CD4-positive, alpha-beta T cell treated with Interleukin-17A for 1 hour (primary cell): ENCODE results near the gene SSU72.
"Not testable (repeated sequence)": the region's sequence is repeated elsewhere in the genome, so short reads cannot be mapped to it uniquely, and the experiment has no call there.

Source experiments
- DNase-seq: peaks from one replicate; pipeline ENCODE4 v3.0.0-alpha.2; 2020

SSU72 gene

DNA sequence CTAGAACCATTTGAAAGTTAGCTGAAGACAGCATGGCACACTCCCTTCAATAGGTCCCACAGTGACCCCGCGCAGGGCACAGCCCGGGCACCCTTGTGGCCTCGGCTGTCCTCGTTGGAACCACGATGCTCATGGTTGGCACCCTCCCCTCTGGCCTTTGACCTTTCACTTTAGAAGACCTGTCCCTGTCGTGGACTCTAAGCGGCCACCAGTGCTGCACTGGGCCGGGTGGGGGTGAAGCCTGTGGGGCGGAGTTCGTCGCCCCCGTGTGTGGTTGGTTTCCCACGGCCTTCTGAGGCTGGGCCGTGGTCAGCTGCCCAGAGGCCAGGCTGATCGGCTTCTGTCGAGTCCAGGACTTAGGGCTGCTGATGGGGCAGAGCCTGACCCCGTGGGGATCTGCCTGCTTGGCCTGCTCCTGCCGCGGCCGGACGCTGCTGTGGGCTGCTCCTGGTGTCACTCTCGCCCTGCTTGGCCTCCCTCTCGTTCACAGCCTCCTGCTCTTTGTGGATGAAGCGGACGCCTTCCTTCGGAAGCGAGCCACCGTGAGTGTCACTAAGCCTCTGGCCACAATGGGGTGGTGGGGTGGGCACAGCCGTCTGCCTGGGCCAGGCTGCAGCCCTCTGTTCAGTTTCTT, 49.8 kb downstream of the SSU72 start:
- not testable (repeated sequence) for DNase-seq

DNA sequence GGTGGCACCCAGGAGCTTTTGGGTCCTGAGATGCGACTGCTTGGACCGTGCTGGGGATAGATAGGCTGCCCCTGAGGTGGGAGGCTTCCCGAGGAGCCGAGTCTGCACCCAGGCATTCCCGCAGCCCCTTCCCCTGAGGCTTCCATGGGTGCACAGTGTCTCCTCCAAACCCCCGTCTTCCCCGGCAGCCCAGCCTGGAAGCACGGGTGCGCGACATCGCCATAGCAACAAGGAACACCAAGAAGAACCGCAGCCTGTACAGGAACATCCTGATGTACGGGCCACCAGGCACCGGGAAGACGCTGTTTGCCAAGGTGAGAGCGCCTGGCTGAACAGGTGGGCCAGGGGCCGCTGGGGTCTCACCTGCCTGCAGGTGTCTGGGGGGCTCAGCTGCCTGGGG, 51.0 kb downstream of the SSU72 start:
- not testable (repeated sequence) for DNase-seq

DNA sequence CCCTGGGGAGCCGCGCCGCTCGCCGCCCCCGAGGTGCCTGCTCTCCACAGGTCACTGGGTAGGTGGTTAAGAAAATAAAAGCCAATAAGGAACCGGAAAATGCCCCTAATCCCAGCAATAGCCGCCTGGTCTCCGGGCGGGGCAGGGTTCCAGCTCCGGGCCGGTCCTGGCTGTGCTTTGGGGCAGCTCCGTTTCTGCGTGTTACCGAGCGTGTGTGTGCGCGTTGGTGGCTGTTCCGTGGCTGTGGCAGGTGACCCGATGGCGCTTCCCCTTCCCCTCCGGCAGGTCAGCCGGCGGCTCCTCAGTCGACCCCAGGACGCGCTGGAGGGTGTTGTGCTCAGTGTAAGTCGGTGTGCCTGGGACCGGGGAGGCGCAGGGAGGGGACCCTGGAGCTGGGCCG, 51.4 kb downstream of the SSU72 start:
- not testable (repeated sequence) for DNase-seq

DNA sequence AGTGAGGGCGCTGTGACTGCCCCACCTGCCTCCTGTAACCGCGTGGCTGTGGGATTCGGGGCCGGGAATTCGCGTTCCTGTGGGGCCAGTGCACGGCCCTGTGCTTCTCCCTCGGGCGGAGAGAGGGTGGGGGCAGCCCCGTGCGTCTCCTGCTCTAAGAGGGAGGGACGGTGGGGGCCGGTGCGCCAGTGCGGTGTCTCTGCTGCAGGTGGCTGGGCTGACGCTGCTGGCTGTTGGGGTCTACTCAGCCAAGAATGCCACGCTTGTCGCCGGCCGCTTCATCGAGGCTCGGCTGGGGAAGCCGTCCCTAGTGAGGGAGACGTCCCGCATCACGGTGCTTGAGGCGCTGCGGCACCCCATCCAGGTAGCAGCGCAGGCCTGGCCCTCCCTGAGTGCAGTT, 52.1 kb downstream of the SSU72 start:
- DNase-seq = not testable (repeated sequence)

DNA sequence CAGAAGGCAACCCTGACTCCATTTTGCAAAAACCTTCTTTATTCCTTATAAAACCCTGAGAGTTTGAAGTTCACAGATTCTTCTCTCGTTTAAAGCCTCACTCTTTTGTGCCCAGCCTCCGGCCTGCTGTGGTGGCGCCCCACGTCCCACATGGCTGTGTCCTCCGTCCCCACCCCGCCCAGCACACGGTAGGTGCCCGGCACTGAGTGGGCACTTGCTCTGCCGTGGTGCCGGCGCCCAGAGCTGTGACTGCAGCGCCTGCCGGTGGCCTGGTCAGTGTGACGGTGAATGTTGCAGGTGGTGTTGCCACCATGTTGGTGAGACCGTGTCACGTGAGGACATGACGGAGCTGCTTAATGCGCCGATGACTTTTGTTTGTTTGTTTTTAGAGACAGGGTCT, 53.3 kb downstream of the SSU72 start:
- DNase-seq = no peak

DNA sequence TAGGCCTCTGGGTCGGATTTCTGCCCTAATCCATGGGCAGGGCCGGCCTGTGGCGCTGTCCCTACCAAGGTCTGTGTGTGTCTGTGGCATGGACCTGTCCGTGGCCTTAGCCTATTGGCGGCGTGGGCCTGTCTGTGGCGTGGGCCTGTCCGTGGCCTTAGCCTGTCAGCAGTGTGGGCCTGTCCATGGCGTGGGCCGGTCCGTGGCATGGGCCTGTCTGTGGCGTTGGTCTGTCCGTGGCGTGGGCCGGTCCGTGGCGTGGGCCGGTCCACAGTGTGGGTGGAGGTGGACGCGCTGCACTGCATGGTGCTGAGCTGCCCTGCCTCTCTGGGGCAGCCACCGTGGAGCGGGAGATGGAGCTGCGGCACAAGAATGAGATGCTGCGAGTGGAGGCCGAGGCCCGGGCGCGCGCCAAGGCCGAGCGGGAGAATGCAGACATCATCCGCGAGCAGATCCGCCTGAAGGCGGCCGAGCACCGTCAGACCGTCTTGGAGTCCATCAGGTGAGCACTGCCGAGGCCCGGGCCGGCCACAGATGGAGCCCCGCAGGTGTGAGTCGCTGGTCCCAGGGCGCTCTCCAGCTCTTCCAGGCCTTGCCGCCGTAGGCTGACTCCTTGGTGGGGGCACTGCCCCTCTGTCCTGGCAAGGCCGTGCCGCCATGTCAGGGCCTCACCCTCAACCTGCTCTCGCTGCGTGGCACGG, 54.7 kb downstream of the SSU72 start:
- not testable (repeated sequence) for DNase-seq

DNA sequence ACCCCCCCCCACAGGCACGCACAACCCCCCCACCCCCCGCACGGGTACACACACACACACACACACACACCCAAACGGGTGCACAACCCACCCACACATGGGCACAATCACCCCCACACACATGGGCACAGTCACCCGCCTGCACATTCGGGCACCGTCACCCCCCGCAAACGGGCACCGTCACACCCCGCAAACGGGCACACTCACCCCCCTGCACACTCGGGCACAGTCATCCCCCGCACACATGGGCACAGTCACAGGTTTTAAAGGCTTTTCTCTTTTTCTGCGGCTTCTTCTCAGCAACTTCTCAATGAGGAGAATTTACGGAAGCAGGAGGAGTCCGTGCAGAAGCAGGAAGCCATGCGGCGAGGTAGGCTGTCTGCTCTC, 56.0 kb downstream of the SSU72 start:
- not testable (repeated sequence) for DNase-seq

- no peak for DNase-seq
Observed at GRCh38 chr1:1517973-1518620, 56.6 kb downstream of the SSU72 start.

- not testable (repeated sequence) for DNase-seq
Observed at GRCh38 chr1:1516923-1517322, 57.7 kb downstream of the SSU72 start.

GRCh38 chr1:1514376-1514775, 60.3 kb downstream of the SSU72 start:
- not testable (repeated sequence) for DNase-seq

- not testable (repeated sequence) for DNase-seq
Observed at GRCh38 chr1:1513675-1514074, 61.0 kb downstream of the SSU72 start.

DNA sequence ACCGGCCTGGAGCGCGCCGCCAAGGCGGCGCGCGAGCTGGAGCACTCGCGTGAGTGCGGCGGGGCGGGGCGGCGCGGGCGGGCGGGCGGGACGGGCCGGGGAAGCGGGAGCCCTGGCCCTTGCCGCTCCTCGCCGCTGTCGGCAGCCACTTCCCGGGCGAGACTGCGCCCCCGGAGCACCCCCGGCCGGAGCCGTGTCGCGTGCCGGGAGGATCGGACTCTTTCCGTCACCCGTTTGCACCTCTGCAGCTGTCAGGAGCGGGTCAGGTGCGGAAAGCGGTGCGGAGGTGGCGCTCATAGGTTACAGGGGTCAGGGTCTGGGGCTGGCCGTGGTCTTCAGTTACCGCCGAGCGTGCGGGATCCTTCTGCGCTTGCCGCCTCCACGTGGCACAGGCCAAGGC, 62.2 kb downstream of the SSU72 start:
- DNase-seq = peak; percentile 25

DNA sequence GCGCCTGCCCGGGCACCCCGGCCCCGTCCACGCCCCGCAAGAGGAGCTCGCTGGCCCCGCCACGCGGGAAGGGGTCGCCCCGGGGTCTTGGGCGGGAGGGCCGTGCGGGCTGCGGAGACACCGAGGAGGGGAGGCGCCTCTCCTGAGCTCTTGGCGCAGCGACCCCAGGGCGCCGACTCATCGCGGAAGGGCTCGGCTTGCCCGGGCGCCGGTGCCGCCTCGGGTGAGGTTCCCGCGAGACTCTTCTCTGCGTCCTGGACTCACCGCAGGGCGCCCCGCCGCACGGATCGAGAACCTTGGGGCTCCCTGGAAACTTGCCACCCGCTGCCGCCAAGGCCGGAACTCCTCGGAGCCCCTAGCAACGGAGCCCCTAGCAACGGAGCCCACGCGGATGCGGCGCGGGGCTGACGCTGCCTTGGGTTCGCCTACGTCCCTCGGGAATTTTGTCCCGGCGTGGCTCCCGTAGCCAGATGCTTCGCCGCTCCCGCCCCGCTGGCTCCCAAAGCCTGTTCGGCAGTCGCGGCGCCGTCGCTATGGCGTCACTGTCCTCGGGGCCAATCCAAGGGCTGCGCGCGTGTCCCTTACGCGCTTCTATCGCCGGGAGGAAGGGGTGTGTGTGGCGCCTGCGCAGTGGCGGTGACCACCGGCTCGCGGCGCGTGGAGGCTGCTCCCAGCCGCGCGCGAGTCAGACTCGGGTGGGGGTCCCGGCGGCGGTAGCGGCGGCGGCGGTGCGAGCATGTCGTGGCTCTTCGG, 63.0 kb downstream of the SSU72 start, which contains the start of gene ATAD3A:
ATAD3A (plus strand) TSS at position 630 of the 753 bp plus-strand sequence; CDS start at position 737, 107 bp downstream.
- DNase-seq = peak; percentile 96

- peak; percentile 13 for DNase-seq
Observed at GRCh38 chr1:1510912-1511532, 63.6 kb downstream of the SSU72 start.

GRCh38 chr1:1509465-1509850, 65.2 kb downstream of the SSU72 start:
- not testable (repeated sequence) for DNase-seq

DNA sequence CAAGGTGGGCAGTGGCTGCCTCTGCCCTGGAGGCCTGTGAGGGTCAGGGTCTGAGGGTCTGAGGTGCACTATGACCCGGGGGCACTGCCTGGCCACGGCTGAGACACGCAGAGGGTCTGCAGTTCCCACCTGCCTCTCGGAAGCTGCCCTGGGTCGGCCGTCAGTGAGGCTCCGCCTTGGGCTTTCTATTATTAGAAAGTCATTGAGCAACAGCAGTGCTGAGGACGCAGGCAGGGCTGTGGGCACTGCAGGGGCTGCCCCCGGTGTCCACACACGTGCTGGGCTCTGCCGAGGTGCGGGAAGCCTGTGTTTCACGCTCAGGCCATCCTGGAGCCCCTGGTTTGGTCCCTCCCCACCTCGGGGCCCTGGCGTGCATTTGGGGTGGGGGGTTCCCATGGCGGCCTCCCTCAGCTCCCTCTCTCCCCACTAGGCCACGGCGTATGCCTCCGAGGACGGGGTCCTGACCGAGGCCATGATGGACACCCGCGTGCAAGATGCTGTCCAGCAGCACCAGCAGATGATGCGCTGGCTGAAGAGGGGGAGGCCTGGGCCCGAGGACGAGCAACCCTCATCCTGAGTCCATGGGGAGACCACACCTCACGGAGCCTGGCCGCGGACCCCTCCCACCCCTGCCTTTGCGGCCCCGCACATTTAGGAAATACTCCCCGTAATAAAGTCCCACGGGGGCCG, 65.7 kb downstream of the SSU72 start:
- DNase-seq = not testable (repeated sequence)

GRCh38 chr1:1507305-1507704, 67.4 kb downstream of the SSU72 start:
- DNase-seq = no peak

GRCh38 chr1:1505801-1506200, 68.9 kb downstream of the SSU72 start:
- not testable (repeated sequence) for DNase-seq

GRCh38 chr1:1505366-1505798, 69.3 kb downstream of the SSU72 start:
- DNase-seq = peak; percentile 46

DNA sequence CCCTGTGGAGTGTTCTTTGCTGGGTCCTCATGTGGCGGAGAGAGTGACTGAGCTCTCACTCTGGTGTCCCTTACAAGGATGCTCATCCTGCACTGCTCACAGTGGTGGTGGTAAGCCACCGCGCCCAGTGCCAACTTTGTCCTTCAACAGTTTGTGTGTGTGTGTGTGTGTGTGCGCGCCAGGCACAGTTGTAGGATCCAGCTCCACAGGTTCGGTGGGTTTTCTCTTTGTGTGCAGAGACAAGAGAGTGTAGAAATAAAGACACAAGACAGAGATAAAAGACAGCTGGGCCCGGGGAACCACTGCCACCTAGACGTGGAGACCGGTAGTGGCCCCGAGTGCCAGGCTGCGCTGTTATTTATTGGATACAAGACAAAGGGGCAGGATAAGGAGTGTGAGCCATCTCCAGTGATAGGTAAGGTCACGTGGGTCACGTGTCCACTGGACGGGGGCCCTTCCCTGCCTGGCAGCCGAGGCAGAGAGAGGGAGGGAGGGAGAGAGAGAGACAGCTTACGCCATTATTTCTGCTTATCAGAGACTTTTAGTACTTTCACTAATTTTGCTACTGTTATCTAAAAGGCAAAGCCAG, 69.8 kb downstream of the SSU72 start:
- peak; percentile 87 for DNase-seq

GRCh38 chr1:1495461-1495975, 79.1 kb downstream of the SSU72 start:
- not testable (repeated sequence) for DNase-seq
